HG03469 (cell line): ENCODE results near the gene IP6K3.

ENCODE experiments used
- ATAC-seq: cut with Tn5 transposase; IDR thresholded peaks from one replicate; pipeline ENCODE4 v1.9.1; 2021; ENCODE audit warnings: mild to moderate bottlenecking, moderate library complexity, moderate number of reproducible peaks; ENCODE audit not compliant: unreplicated experiment

IP6K3 gene

DNA sequence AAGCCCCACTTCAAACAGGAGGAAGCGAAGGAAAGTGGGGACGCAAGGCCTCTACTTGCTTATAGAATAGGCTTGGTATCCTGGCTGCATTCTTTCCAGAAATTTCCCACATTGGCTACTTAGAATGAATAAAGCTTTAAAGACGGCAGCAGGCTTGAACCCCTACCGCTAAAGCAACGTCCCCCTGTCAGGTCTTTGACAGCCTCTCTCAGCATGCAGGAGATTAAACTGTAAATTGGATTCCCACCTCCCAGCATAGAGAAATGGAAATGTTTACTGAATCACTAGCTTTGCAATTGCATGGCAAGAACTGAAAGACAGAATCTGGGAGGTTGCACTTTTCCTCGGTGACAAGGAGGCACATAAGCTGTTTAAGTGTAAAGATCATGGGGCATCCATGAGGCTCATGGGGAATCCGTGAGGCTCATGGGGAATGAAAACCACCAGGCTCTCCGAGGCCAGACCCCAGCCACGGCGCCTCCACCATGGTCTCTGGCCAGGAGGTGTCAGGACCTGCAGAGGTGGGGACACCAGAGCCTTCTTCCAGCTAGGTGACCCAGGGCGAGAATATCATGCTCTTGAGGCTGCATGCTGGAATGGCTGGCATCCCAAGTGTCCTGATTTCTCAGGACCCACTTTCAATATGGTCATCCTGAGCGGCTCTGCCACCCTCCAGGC, 31.9 kb upstream of the IP6K3 start:
- ATAC-seq, result no peak

DNA sequence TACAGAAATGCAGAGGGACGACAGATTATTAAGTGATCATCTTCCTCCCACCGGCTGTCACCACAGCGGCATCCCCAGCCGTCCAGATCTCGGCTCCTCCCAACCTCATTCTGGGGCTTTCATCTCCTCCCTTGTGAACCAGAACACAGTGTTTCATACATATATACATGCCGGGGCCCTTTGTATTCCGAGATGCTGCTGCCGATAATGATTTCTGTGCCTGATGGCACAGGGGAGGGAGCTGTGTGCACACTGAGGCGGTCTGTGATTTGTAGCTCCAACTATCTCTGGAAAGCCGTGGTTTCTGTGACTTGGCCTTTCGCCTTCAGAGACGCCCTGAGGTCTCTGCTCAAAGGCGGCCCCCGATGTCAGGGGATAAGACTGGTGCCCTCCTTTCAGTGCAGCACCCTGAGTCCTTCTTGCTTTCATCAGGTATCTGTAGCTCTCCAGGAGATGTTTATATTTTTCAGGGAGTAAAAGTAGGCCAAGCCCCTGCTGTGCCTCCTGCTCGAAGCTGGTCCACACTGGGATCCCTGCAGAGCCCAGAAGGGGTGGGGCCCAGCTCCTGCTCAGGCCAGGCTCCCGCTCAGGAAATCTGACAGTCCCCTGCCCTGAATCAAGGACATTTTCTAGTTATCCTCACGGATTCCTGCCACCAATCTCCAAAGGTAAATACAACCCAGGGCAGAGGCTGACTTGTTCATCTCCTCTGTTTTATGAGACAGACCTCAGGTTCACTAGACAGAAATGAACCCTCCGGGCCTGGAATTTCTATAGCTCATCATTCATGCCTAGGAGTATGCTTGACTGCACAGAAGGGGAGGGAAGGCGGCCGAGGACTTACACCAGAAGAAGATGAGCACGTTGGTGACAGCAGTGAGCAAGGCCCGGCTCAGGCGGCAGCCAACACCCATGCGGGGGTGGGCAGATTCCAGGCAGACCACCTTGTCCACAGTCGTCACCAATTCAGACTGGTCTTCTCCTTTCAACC, 31.0 kb upstream of the IP6K3 start:
- no peak for ATAC-seq

DNA sequence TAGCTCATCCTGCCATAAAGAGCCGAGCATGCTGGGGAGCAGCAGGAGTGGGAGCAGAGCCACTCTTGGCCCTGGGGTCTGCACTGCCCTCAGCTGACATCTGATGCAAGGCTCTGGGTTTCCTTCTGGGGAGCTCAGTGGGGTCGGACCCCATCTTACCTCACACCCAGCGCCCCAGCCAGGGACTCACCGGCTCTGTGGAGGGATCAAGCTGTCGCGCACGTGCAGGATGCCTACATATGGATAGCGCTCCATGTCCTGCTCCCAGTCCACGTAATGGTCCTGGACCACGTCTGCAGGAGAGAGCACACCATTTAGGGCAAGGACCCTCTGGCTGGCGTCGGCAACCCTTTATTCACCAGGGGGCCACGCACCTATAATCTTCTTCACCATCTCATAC, 30.1 kb upstream of the IP6K3 start:
- ATAC-seq, result no peak

DNA sequence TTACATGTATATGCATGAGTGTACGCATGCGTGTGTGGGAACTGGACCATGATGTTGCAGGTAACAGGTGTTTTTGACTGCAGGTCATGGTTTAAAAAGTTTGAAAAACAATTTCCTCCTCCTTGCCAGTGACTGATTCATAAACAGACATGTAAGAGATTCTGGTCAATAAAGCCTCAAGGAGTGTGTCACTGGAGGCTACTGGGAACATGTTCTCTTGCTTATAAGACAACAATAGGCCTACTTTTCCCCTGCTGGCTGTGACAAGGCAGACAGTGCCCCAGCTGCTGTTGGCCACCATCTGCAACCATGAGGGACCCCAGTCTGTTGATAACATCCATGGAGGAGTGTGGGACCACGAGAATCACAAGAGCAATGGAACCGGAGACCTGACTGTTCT, 29.5 kb upstream of the IP6K3 start:
- no peak for ATAC-seq

DNA sequence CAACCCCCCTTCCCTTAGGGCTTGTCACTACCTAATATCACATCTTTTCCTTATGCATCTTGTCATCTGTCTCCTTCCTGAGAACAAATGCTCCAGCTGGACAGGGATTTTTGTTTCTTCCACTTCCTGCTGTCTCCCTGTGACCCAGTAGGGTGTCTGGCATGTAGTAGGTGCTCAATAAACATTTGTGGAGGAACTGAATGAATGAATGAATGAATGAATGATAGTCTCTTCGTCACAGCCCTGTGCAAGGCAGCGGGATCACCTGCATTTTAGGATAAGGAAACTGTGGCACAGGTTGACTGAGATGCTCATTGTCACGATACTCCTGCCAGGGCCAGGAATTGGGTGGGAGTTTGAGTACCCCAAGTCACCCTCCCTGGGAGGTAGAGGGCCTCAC, 28.1 kb upstream of the IP6K3 start:
- no peak for ATAC-seq

DNA sequence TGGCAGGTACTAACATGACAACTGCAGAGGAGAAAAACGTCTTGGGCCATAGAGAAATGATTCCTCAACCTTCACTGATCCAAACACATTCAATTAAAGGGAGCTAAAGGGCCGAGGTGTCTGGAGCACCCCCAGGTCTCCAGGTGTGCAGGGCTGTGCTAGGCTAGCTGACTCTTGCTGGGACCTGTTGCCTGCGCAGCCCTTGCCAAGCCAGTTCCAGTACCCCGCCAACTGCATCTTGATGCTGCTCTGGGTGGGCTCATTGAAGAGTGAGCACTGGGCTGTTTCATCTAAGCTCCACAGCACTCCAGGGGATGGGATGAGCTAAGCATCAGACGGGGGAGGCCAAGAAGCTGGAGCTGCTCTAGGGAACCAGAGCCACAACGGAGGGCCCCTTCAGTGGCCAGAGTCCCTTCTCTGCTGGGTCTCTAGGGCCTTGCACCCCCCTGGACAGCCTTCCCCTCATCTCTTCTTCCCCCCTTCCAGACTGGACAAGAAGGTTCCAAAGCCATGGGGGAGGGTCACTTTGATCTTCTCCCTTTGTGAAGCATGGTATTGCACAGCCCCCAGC, 26.3 kb upstream of the IP6K3 start:
- ATAC-seq, result no peak

DNA sequence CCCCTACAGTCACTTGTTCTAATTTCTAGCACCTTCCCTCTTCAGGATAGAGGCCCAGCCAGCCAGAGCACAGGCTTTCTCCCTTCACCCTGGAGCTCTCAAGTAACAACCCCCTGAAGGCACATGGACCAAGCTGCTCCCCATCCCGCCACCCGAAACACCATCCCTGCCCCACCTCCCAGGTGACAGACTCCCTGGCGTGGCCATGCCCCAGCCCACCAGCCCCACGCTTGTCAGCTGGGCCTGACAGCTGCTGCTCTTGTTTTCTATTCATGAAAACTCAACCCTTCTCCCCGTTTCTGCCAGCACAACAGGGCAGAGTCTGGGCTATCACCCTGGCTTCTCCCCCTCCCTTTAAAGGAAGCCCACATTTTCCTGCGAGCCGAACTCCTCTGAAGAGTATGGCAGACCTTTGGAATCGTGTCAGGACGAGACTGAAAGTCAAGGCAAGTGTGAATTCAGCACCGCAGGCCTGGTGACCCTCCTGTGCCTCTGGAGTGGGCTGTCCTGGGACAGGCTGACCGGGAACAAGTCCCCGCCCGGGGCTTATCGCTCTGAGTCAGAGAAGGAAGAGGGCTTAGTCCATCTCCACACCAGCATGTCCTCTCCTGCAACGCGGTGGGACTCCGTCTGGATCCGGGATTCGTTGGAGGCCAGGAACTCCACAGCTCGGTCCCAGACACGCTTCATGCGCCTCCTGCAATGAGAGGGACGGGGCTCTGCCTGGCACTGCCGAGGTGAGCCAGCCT, 25.6 kb upstream of the IP6K3 start:
- ATAC-seq, result no peak

DNA sequence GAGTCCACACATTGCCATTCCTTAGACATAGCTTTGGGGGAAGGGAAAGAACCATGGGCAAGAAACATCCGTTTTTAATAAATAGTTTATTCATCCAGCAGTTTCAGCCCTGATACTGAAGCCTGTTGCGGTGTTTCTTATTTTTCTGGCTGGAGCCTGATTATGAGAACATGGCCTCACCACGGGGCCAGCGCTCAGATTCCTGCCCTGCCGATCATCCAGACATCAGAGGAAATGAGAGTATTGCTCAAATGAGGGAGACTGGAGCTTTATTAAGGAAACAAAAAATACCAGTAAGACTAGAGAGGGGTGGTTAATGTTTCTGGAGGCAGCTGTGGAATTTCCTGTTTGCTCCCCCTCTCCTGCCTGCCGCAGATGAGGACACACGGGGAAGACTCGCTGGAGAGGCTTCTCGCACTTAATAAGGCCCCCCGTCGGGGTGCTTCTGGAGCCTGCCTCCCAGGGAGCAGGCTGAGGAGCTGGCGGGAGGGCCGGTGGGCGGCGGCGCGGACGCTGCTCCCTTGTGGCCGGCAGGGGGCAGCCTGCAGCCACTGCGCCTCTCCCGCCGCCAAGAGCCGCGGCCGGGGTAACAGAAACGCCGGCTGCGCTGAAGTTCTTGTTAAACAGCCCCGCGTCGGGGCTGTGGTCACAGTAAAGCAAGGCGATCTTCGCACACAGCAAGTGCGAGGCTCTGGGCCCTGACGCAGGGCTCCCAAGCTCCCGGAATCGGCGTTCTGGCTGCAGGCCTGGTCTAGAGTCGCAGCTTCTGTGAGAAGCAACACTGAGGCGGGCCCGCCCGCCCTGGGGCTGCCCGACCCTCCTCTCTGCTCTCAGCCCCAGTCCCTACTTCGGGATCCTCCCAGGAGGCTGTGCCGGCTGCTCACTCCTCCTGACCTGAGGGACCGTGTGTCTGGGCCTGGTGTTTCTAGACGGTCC, 24.7 kb upstream of the IP6K3 start:
- no peak for ATAC-seq

DNA sequence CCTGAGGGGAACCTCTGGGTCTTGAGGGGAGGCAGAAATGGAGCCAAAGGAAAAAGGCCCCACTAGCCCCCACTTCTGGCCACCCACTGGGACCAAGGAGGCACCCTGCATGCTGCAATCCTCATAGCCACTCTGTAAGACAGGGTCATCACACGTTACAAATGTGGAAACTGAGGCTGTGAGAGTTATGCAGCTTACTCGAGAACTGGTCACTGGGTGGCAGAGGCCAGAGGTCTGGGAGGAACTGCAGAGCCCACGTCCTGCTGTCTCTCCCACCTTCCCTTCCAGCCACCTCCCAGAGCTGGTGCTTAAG, 24.1 kb upstream of the IP6K3 start:
- ATAC-seq, result no peak

DNA sequence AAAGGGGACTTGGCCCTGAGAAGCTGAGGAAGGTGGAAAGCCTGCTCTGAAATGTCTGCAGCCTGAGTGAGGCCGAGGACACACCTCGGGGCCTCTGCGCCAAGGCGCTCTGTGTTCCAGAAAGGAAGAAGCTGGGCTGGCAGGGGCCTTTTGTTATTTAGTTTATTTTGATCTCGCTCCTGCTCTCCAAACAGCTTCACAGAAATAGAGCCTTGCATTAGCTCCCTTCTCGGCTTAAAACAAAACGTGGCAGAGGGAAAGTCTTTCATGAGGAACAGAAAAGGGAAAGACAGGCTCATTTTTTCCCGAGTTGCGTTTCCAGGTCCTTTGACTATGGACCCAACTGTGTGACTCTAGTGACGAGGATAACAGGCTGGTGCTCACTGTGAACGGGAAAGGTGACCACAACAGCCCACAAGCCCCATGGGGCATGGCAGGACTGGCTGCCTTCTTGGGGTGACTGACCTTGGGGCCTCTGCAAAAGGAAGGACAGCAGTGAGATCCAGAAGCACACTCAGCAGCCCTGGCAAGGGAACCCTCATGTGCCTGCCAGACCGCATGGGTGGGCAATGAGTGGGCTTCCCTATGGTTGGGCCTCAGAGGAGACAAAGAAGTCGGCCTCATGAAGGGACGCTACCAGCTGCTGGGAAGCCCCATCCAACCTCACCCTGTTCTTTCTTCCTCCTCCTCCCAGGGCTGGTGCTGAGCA, 23.6 kb upstream of the IP6K3 start:
- ATAC-seq, result no peak

DNA sequence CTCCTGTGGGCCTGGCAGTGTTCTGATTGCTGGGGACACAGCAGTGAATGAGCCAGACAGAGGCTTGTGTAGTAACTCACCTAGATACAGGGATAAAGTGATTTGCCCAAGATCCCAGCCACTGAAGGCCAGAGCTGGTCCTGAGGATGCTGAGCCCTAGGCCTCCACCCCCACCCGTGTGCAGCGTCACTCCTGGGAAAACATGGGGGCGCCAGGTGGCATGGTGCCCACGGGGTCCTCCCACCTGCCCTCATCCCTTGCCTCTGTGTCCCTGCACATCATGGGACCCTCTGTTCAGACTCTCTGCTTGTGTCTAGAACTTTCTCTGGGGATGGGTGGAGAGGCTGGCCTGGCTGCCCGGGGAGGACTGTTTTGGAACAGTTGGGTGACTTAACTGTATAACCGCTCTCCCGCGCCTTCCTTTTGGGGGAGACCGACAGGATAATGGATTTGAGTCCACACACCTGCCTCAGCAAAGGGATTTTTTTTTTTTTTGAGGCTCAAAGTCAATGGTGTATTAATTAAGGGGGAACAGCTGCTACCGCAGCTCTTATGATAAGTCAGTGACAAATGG, 22.6 kb upstream of the IP6K3 start:
- ATAC-seq, result no peak

DNA sequence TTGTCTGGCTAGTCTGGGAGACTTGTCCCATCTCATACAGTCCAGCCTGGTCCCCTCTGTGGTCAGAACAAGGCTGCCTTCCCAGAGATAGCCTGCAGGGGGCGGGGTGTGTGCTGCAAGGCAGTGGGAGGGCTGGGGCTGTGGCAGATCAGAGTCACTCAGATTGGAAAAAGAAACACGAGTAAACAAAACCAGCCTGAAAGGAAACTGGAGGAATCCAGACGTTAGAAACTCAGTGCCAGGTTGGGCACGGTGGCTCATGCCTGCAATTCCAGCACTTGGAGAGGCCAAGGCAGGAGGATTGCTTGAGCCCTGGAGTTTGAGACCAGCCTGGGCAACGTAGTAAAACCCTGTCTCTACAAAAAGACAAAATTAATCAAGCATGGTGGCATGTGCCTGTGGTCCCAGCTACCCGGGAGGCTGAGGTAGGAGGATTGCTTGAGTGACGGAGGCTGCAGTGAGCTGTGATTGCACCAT, 22.0 kb upstream of the IP6K3 start:
- no peak for ATAC-seq

DNA sequence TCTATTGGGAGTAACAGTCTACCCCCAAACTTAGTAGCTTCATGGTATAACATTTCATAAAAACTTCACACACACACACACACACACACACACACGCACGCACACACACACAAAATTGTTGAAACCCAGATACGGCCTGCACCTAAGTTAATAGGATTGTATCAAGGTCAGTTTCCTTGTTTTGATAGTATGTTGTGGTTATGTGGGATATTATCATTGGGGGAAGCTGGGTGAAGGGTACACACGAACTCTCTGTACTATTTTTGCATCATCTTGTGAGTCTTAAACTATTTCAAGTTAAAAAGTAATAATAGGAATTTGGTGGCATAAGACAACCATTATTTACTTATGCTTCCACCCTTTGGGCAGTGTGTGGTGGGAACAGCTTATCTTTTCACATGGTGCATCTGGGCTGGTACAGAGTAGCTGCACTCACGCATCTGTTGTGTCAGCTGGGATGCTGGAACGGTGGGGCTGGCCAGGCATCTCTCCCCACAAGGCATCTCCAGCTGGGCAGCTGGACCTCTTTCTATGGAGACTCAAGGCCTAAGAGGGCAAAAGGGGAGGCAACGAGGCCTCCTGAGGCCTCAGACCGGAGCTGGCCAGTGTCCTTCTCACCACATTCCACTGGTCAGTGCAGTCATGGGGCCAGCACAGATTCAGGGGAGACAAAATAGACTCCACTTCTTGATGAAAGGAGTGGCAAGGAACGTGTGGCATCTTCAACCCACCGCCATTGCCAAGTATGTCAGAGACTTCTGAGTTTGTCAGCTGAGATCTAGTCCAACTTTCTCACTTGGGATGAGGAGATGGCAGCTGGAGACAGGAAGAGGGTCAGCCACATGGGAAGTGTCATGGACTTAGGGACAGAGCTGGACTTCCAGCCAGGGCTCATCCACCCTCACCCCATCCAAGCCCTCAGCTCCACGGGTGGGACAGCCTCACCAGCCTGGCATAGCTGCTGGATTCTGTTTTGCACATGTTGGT, 20.5 kb upstream of the IP6K3 start:
- ATAC-seq, result no peak

DNA sequence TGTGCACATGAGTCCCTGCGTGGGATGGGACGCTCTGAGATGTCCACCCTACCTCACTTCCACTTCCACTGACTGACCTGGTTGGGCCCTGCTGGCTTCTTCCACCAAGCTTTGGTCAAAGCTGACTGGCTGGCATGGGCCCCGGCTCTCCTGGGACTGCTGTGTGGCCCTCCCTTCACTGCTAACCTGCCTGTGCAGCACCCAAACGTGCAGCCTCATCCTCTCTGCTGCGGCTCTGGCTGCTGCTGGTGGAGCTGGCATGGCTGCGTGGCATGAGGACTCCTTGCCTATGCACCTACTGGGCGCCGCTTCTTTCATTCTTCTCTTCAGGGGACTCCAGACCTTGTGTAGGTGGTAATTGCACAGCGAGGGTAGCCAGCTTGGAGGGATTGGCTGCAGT, 18.7 kb upstream of the IP6K3 start:
- no peak for ATAC-seq

DNA sequence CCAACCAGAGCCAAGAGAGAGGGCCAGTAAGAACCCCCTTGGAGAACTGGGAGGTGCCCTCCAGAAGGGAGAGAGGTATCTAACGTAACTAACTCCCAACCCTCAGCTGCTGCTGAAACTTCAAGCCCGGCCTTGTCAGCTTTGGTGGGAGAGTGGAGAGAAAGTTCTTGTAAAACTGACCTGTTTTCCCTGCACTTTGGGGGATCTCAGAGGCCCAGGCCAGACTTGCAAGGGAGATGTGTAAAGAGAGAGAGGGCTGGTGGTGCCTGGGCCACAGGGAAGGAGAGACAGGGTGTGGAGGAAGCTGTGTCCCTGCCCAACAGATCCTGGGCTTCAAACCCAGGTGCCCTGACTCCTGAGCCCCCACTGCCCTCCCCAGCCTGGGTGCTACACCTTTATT, 17.3 kb upstream of the IP6K3 start:
- ATAC-seq, result no peak

DNA sequence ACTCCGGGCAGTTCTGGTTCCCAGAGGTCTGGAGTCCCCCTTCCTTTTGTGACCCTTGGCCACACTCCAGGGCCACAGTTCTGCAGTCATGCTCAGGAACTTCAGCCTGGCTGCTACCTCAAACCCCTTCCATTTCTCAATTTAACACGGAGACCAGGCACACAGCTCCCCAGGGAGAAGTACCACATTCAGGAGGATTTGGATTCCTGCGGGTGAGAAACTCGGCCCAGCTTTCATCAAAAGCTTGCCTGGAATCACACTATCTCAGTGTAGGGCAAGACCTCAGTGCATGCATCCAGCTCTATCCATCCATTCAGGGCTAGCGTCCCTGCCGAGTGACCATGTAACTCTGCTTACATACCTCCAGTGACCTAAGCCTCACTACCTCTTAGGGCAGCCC, 16.8 kb upstream of the IP6K3 start:
- ATAC-seq, result no peak

DNA sequence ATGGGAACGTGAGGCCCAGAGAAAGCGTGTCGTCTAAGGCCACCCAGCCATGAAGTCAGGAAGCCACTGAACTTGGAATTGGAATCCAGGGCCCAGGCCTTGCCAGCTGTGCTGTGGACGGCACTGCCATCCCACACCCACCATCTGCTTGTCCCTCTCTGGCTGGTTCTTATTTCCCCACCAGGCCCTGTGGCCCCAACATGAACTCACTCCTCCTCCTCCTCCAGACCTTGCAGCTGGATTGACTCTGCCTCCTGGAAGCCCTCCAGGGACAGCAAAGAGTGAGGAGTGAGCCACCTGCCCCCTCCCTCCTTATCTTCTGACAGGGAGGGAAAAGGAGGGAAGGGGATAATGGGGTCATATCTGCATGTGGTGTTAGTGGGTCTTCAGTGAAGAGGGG, 16.0 kb upstream of the IP6K3 start:
- no peak for ATAC-seq
